ENCODE measurements around the gene TPM2.

TPM2 gene

GRCh38 chr9:35679091-35679490 is 10.6 kb downstream of the TPM2 start:
- no peak for DNase-seq (ENCODE audit: low read depth in 2 of 2, low spot score in 1 of 2)

- DNase-seq (ENCODE audit: low read depth in 2 of 2, low spot score in 1 of 2), result no peak
These were observed 13.9 kb downstream of the TPM2 start for GRCh38 chr9:35675732-35676392.

GRCh38 chr9:35675204-35675603 is 14.5 kb downstream of the TPM2 start:
- DNase-seq (ENCODE audit: low read depth in 2 of 2, low spot score in 1 of 2), result no peak

GRCh38 chr9:35674025-35674361 is 15.7 kb downstream of the TPM2 start:
- no peak for DNase-seq (ENCODE audit: low read depth in 2 of 2, low spot score in 1 of 2)

- DNase-seq (ENCODE audit: low read depth in 2 of 2, low spot score in 1 of 2), result no peak
These were observed 16.3 kb downstream of the TPM2 start, which contains the start of gene CA9 for GRCh38 chr9:35673132-35674024. TSS of gene CA9 (plus strand) at chr9:35673928. CDS start at chr9:35673960, 32 bp downstream.

GRCh38 chr9:35669331-35670145 is 20.2 kb downstream of the TPM2 start:
- DNase-seq (ENCODE audit: low read depth in 2 of 2, low spot score in 1 of 2), result no peak

- DNase-seq (ENCODE audit: low read depth in 2 of 2, low spot score in 1 of 2), result no peak
These were observed 21.8 kb downstream of the TPM2 start for GRCh38 chr9:35667939-35668338.

GRCh38 chr9:35666549-35666948 is 23.2 kb downstream of the TPM2 start:
- no peak for DNase-seq (ENCODE audit: low read depth in 2 of 2, low spot score in 1 of 2)

- no peak for DNase-seq (ENCODE audit: low read depth in 2 of 2, low spot score in 1 of 2)
These were observed 23.7 kb downstream of the TPM2 start for GRCh38 chr9:35666045-35666444.

GRCh38 chr9:35665471-35665818 is 24.3 kb downstream of the TPM2 start:
- DNase-seq (ENCODE audit: low read depth in 2 of 2, low spot score in 1 of 2), result no peak

- peak in 1 of 2 donors; percentile 31 for DNase-seq (ENCODE audit: low read depth in 2 of 2, low spot score in 1 of 2)
These were observed 24.9 kb downstream of the TPM2 start, which contains the start of gene ARHGEF39 for GRCh38 chr9:35664531-35665470. TSS of gene ARHGEF39 (minus strand) at chr9:35665195. CDS start at chr9:35665169, 26 bp downstream.

- no peak for DNase-seq (ENCODE audit: low read depth in 2 of 2, low spot score in 1 of 2)
These were observed 27.3 kb downstream of the TPM2 start for GRCh38 chr9:35662437-35662836.

- DNase-seq (ENCODE audit: low read depth in 2 of 2, low spot score in 1 of 2), result no peak
These were observed 27.9 kb downstream of the TPM2 start for GRCh38 chr9:35661756-35662350.

GRCh38 chr9:35660966-35661415 is 28.7 kb downstream of the TPM2 start:
- no peak for DNase-seq (ENCODE audit: low read depth in 2 of 2, low spot score in 1 of 2)

- no peak for DNase-seq (ENCODE audit: low read depth in 2 of 2, low spot score in 1 of 2)
These were observed 30.4 kb downstream of the TPM2 start for GRCh38 chr9:35659340-35659739.

- DNase-seq (ENCODE audit: low read depth in 2 of 2, low spot score in 1 of 2), result no peak
These were observed 30.8 kb downstream of the TPM2 start for GRCh38 chr9:35658968-35659220.

GRCh38 chr9:35658137-35658967 is 31.4 kb downstream of the TPM2 start, which contains the start of gene CCDC107:
TSS of gene CCDC107 (plus strand) at chr9:35658292. CDS start at chr9:35658380, 88 bp downstream.
- peak; percentile 58 to 67 for DNase-seq (ENCODE audit: low read depth in 2 of 2, low spot score in 1 of 2)

- peak; percentile 82 to 92 for DNase-seq (ENCODE audit: low read depth in 2 of 2, low spot score in 1 of 2)
These were observed 32.1 kb downstream of the TPM2 start, which contains the start of gene RMRP for GRCh38 chr9:35657546-35658136. TSS of gene RMRP (minus strand) at chr9:35658019.

All from stimulated activated CD8-positive, alpha-beta memory T cell treated with anti-CD3 and anti-CD28 coated beads, Interleukin-4, amount 100 ng/mL, for 4 hours (primary cell).